GM10248 (cell line): ENCODE measurements around the gene PLIN4.

Experiments used
- CTCF ChIA-PET: fragments of 300-600 bp; sonication (Branson Sonifier 250); formaldehyde crosslinking; extraction: SDS; loops from one replicate; lab custom pipeline; 2021; ENCODE audit warnings: antibody characterized with exemption; lab: Yijun Ruan, JAX
- POLR2A ChIA-PET: fragments of 350-650 bp; sonication (Branson Sonifier 250); formaldehyde crosslinking; extraction: SDS; loops from one replicate; lab custom pipeline; 2020; ENCODE audit warnings: antibody characterized with exemption; lab: Yijun Ruan, JAX
- DNase-seq: peaks from one replicate; pipeline ENCODE4 v3.0.0; 2012; ENCODE audit errors: extremely low spot score
- TF ChIP-seq, protein P1 (sequence below): IDR thresholded peaks from 2 replicates; pipeline ENCODE4 v1.5.1; 2012; ENCODE audit warnings: mild to moderate bottlenecking, low read depth; ENCODE audit errors: extremely low read depth, missing control alignments, control extremely low read depth

PLIN4 gene

DNA sequence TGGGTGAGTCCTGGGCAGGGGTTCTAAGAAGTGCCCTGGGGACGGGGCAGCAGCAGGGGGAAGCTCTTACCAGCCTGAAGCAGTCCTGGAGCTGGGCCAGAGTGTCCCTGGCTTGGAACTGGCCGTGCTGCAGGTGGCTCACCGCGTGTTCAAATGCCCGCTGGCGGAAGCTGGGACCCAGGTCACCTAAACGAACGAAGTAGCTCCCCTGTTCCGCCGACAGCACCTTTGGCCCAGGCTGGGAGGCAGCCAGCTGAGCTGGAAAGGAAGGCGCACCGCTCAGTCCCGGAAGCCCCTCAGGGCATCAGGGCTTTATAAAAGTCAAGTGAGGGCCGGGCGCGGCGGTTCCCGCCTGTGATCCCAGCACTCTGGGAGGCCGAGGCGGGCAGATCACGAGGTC lies 9.6 kb downstream of the PLIN4 start:
- POLR2A ChIA-PET: no interaction called here
- CTCF ChIA-PET: interaction anchor here (0.7 to 3.7 kb wide), 3 partner anchors 9 to 242 kb away, joined by 3 to 31 read pairs (median 3); no protein-coding TSS in a partner anchor
- TF ChIP-seq, protein P1, sequence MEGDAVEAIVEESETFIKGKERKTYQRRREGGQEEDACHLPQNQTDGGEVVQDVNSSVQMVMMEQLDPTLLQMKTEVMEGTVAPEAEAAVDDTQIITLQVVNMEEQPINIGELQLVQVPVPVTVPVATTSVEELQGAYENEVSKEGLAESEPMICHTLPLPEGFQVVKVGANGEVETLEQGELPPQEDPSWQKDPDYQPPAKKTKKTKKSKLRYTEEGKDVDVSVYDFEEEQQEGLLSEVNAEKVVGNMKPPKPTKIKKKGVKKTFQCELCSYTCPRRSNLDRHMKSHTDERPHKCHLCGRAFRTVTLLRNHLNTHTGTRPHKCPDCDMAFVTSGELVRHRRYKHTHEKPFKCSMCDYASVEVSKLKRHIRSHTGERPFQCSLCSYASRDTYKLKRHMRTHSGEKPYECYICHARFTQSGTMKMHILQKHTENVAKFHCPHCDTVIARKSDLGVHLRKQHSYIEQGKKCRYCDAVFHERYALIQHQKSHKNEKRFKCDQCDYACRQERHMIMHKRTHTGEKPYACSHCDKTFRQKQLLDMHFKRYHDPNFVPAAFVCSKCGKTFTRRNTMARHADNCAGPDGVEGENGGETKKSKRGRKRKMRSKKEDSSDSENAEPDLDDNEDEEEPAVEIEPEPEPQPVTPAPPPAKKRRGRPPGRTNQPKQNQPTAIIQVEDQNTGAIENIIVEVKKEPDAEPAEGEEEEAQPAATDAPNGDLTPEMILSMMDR: no peak
- no peak for DNase-seq

DNA sequence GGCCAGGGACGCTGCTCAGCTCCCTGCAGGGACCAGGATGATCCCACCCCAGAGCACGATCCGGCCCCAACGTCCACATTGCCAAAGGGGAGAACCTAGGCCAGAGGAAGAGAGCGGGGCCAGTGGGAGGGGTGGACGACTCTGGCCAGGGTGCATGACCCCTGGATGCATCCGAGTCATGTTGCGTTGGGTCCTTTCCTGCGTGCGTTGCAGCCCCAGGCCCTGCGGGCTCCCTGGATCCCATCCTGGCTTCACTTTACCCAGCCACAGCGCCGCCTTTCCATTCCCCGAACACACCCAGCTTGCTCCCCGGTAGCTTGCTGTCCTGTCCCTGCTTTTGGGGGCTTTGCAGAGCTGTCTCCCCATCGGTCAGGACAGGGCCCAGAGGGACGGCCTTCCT lies 10.5 kb downstream of the PLIN4 start:
- CTCF ChIA-PET: interaction anchor here (1.2 to 3.7 kb wide), 2 partner anchors 9 to 16 kb away, joined by 3 to 31 read pairs; no protein-coding TSS in a partner anchor

DNA sequence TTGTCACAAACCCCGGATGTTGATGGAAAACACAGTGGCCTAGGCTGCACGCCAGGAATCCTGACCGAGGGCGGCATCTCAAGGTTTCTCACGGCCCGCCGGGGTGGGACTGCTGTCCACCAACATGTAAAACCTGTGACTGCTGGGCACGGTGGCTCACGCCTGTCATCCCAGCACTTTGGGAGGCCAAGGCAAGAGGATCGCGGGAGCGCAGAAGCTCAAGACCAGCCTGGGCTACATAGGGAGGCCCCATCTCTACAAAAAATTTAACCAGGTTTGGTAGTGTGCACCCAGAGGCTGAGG lies 11.2 kb downstream of the PLIN4 start:
- POLR2A ChIA-PET: interaction anchor here (0.6 kb wide), 1 partner anchor 519 kb away, joined by 3 read pairs; no protein-coding TSS in a partner anchor
- CTCF ChIA-PET: interaction anchor here (3.7 kb wide), 1 partner anchor 17 kb away, joined by 31 read pairs; no protein-coding TSS in a partner anchor
- TF ChIP-seq, protein P1: no peak
- DNase-seq: no peak

More for the DNA sequence above, 10.5 kb downstream of the PLIN4 start:
- POLR2A ChIA-PET: interaction anchor here (0.6 kb wide), 1 partner anchor 519 kb away, joined by 3 read pairs; no protein-coding TSS in a partner anchor
- TF ChIP-seq, protein P1: no peak
- no peak for DNase-seq

DNA sequence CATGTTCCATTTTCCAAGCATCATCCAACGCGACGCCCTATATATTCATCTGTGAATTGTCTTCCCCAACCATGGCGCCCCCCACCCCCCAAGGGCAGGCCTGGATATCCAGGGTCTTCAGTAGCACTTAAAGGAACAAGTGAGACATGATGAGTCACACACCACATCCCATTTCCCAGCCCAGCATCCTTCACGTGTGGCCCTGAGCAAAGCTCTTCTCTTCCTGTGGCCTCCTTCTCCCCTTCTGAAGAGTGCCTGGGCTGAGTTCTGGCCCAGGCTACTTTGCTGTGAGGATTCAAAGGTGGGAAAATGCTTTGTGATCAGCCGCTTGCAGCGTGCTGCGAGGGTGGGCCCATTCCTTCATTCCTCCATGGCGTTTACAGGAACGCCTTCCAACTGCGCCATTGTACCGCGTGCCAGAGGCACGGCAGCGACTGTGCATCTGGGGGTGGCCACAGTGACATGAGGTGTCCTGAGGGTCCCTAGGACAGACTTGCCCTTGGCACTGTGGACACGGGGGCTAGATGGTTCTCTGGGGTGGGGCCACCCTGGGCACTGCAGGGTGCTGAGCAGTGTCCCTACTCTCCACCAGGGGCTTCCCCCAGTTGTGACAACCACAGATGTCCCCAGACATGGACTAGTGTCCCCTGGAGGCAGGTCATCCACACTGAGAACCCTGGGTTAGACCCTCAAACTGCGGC lies 11.7 kb downstream of the PLIN4 start:
- CTCF ChIA-PET: interaction anchor here (3.7 kb wide), 1 partner anchor 17 kb away, joined by 31 read pairs; no protein-coding TSS in a partner anchor
- POLR2A ChIA-PET: no interaction called here
- TF ChIP-seq, protein P1: no peak
- no peak for DNase-seq

DNA sequence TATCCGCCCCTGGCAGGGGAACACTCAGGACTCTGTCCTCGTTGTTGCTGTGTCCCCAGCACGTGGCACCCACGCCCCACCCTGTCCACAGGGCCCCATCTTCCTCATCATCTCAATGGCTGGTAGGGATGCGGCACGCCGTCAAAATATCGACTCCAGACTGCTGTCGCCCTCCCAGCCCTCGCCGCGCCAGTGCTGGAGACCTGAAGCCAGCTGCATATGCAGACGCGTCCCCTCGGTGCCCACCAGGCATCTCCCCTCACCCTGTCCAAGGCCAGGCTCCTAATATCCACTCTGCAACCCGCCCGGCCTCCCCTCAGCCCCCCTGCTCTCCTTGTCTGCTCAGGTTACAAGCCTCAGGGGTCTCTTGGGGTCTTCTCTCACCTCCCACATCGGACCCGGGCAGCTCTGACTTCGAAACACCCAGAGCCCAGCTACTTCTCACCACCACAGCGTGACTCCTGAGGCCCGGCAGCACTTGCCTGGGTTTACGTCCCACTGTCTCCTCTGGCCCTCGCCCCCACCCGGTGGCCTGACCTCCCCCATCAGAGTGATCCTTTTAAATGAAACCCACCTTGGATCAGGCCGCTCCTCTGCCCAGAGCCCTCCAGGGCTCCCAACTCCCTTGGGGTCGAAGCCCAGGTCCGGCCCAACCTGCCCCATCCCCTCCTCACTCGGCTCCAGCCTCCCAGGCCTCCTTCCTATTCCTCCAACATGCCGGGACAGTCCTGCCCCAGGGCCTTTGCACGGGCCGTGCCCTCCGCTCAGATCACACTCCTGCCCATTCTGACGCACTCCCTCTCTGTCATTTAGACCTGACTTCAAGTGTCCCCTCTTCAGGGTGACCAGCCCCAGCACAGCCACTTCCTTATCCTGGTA lies 12.5 kb downstream of the PLIN4 start:
- no peak for DNase-seq
- ChIA-PET CTCF (no interaction called here), POLR2A (no interaction called here)
- TF ChIP-seq, protein P1: no peak

DNA sequence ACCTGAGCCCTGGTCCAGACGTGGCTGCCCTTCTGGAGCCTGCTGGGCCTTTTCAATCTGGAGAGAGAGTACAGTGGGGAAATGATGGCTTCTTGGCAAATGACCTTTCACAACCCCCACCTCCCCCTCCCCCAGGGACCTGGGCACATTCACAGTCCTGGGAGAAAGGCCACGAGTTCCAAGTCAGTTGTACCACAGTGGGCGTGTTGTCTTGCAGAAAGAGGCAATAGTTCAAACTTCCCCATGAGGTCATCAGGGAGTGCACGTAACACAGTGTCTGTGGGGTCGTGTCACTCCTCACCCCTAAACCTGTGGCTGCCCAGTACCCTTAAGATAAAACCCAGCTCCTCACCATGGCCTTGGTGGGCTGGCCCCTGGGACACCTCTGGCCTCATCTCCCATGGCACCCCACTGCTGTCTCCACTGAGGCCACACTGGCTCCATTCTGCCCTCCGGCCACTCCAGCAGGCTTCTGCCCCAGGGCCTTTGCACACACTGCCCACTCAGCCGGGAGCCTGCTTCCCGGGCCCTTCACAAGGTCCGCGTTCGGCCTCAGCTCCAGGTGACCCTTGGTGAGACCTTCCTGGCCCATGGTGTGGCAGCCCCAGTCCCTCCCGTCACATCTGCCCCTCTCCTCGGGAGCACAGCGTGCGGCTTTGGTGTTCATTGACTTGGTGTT lies 13.3 kb downstream of the PLIN4 start:
- CTCF ChIA-PET: interaction anchor here (1.1 to 1.3 kb wide), 2 partner anchors 20 to 131 kb away, joined by 3 to 6 read pairs; no protein-coding TSS in a partner anchor
- POLR2A ChIA-PET: no interaction called here

More for the DNA sequence above, 13.3 kb downstream of the PLIN4 start:
- DNase-seq: no peak
- TF ChIP-seq, protein P1: no peak
